A673 (cell line): ENCODE measurements around the gene PDCL3. TPM values are rescaled to one million over a fixed set of nuclear protein-coding genes. Genes with fewer than 3 reads are reported as not detected.

Experiments used
- BruUV-seq: library from RNA; stranded (reverse); fragments of 400-500 nt; replicated peaks from 2 replicates; lab custom pipeline; 2021; lab: Mats Ljungman, UMichigan
- CTCF ChIA-PET: fragments of 300-600 bp; sonication (Branson Sonifier 250); formaldehyde crosslinking; loops from one replicate; lab custom pipeline; 2022; ENCODE audit warnings: antibody characterized with exemption; lab: Charles Lee
- POLR2A ChIA-PET: fragments of 300-600 bp; sonication (Branson Sonifier 250); formaldehyde crosslinking; loops from one replicate; lab custom pipeline; 2022; ENCODE audit warnings: antibody characterized with exemption; ENCODE audit not compliant: low non-redundant PET; lab: Charles Lee
- DNase-seq: peaks from one replicate; pipeline ENCODE4 v3.0.0-alpha.2; 2015; ENCODE audit warnings: low spot score
- H3K27ac ChIP-seq: fragments of 200-600 bp; sonication (generic); 2 replicates; pipeline ENCODE4 v1.5.1; 2016; ENCODE audit warnings: mixed run types, low read depth, mild to moderate bottlenecking, mixed read lengths, antibody characterized with exemption, low read length; ENCODE audit not compliant: poor library complexity, severe bottlenecking
- H3K27me3 ChIP-seq: fragments of 200-600 bp; sonication (generic); replicated peaks from 2 replicates; pipeline ENCODE4 v1.6.1; 2017; ENCODE audit warnings: mixed run types, low read depth, mild to moderate bottlenecking, mixed read lengths, antibody characterized with exemption, low read length; ENCODE audit not compliant: insufficient read depth, poor library complexity
- H3K36me3 ChIP-seq: fragments of 200-600 bp; sonication (generic); 2 replicates; pipeline ENCODE4 v1.6.1; 2016; ENCODE audit warnings: mixed run types, mild to moderate bottlenecking, mixed read lengths, antibody characterized with exemption, low read length; ENCODE audit not compliant: insufficient read depth, poor library complexity, severe bottlenecking
- H3K4me1 ChIP-seq: fragments of 200-600 bp; sonication (generic); 2 replicates; pipeline ENCODE4 v1.6.1; 2017; ENCODE audit warnings: mixed run types, mild to moderate bottlenecking, mixed read lengths, antibody characterized with exemption, low read length; ENCODE audit not compliant: insufficient read depth, poor library complexity, severe bottlenecking
- H3K4me3 ChIP-seq: fragments of 200-600 bp; sonication (generic); 2 replicates; pipeline ENCODE4 v1.5.1; 2016; ENCODE audit warnings: low read depth, mixed run types, mild to moderate bottlenecking, mixed read lengths, low read length; ENCODE audit not compliant: poor library complexity, severe bottlenecking
- H3K9me3 ChIP-seq: fragments of 200-600 bp; sonication (generic); 2 replicates; pipeline ENCODE4 v1.6.1; 2016; ENCODE audit warnings: mixed run types, low read depth, mild to moderate bottlenecking, mixed read lengths, antibody characterized with exemption, low read length; ENCODE audit not compliant: poor library complexity, severe bottlenecking
- EZH2 ChIP-seq: fragments of 200-600 bp; sonication (generic); IDR thresholded peaks from 2 replicates; pipeline ENCODE4 v1.6.1; 2017; ENCODE audit warnings: borderline replicate concordance, low read depth, mild to moderate bottlenecking, mixed read lengths, antibody characterized with exemption, low read length; ENCODE audit not compliant: poor library complexity, severe bottlenecking
- intact Hi-C: fragments of 100-400 bp; cut with micrococcal nuclease; formaldehyde crosslinking; loops from one replicate; pipeline ENCODE4 v1.10.0; 2022; ENCODE audit not compliant: unreplicated experiment
- total RNA-seq: library from RNA; stranded (reverse); gene quantifications from 2 replicates; pipeline ENCODE4 v1.2.3, GENCODE V29; 2021
- TF ChIP-seq, protein P1 (sequence below): fragments of 300-800, 200-600 bp; sonication (generic); conservative IDR thresholded peaks from 2 replicates; pipeline ENCODE4 v1.5.1; 2017; ENCODE audit warnings: low read depth, mild to moderate bottlenecking, antibody characterized with exemption, low read length, moderate library complexity, mixed read lengths

The PDCL3 gene
- total RNA-seq, 1 experiment from 2014 or later = 37.6 TPM

DNA sequence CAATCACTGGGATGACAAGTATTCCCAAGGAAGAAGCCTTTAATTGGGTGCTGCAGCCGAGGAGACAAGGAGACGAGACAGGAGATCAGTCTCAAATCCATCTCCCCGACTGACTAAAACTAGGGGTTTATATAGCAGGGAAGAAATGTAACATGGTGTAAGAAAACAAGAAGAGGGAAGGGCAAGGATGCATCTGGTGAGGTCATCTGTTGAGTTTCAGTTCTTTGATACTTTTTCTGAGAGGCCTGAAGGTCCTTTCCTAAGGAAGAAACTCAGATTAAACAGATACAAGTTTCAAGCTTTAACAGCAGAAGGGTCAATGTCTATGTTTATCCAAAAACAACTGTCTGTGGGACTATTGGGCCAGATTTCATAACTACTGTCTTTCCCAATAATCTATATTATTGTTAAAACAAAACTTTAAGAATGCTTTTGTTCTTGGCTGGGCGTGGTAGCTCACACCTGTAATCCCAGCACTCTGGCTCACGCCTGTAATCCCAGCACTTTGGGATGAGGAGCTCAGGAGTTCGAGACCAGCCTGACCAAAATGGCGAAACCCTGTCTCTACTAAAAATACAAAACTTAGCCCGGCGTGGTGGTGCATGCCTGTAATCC lies 2.5 kb upstream of the PDCL3 start:
- Histone ChIP-seq H3K27me3 (no peaks in the 10 kb centered on the region), H3K36me3 (no peaks in the 10 kb centered on the region), H3K9me3 (no peaks in the 10 kb centered on the region), H3K27ac (no peak overlapping the region), H3K4me1 (peaks cover 3% of the 10 kb centered on the region), H3K4me3 (no peak overlapping the region)
- ChIA-PET POLR2A (no interaction called here), CTCF (no interaction called here)
- BruUV-seq = no TSS peak
- intact Hi-C loops = no loop called here
- DNase-seq = no peak
- TF ChIP-seq, protein P1, sequence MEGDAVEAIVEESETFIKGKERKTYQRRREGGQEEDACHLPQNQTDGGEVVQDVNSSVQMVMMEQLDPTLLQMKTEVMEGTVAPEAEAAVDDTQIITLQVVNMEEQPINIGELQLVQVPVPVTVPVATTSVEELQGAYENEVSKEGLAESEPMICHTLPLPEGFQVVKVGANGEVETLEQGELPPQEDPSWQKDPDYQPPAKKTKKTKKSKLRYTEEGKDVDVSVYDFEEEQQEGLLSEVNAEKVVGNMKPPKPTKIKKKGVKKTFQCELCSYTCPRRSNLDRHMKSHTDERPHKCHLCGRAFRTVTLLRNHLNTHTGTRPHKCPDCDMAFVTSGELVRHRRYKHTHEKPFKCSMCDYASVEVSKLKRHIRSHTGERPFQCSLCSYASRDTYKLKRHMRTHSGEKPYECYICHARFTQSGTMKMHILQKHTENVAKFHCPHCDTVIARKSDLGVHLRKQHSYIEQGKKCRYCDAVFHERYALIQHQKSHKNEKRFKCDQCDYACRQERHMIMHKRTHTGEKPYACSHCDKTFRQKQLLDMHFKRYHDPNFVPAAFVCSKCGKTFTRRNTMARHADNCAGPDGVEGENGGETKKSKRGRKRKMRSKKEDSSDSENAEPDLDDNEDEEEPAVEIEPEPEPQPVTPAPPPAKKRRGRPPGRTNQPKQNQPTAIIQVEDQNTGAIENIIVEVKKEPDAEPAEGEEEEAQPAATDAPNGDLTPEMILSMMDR = no peak
- TF ChIP-seq EZH2 = no peak

DNA sequence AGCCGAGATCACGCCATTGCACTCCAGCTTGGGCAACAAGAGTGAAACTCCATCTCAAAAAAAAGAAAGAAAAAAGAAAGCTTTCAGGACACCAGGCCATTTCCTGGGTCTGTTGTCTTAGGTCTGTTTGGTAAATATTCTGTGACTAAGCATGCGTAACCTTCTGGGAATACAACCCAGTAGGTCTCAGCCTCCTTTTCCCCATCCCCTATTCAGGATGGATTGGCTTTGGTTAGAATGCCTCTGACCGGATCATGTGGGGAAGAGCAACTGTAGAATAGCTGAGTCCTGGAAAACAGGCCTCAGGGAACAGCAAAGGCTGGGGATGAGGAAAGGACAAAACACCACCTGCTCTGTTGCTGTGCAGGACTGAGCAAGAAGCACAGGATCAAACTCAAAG lies 1.6 kb upstream of the PDCL3 start:
- Histone ChIP-seq H3K9me3 (no peaks in the 10 kb centered on the region), H3K27ac (no peak overlapping the region), H3K36me3 (no peaks in the 10 kb centered on the region), H3K4me1 (peaks cover 3% of the 10 kb centered on the region), H3K27me3 (no peaks in the 10 kb centered on the region), H3K4me3 (no peak overlapping the region)
- BruUV-seq = no TSS peak
- TF ChIP-seq, protein P1 = no peak
- TF ChIP-seq EZH2 = no peak
- CTCF ChIA-PET = no interaction called here
- intact Hi-C loops = no loop called here
- no peak for DNase-seq
- POLR2A ChIA-PET = no interaction called here

DNA sequence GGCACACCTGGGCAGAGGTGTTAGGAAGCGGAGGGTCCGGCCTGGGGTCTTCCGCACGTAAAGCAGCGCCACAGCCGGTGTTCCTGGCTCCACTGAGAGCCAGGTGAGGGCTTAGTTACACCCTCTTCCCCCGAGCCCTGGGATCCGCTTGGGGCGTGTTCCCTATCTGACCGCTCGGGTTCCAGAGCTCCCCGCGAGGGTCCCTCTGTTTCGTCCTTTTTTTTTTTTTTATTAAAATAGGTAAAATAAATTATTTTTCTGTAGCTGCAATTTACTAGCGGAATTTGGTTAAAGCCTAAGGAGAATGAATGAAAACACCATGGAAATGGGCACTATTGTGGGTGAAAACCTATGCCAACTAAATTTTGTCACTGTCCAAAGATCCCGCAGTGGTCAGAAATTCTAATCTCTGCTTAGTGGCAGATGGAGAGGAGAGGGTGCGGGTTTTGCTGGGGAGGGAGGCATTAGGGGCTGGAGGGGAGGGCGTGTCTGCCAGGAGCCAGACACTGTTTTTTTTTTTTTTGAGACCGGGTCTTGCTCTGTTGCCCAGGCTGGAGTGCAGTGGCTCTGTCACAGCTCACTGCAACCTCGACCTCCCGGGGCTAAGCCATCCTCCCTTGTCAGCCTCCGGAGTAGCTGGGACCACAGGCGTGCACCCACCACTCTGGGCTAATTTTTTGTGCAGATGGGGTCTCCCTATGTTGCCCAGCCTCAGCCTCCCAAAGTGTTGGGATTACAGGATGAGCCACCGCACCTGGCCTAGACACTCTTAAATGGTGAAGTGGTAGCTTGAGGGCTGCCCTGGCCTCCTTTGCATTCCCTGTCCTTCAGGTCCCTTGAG lies 834 bp downstream of the PDCL3 start:
- TF ChIP-seq EZH2 = no peak
- TF ChIP-seq, protein P1 = no peak
- Histone ChIP-seq H3K4me1 (peaks cover 3% of the 10 kb centered on the region), H3K9me3 (no peaks in the 10 kb centered on the region), H3K36me3 (no peaks in the 10 kb centered on the region), H3K4me3 (peak overlapping the region; percentile 75), H3K27ac (peak overlapping the region; percentile 92), H3K27me3 (no peaks in the 10 kb centered on the region)
- ChIA-PET POLR2A (interaction anchor here (0.6 to 0.7 kb wide), 5 partner anchors 11 to 641 kb away, joined by 3 to 9 read pairs (median 7); partner anchors contain the start of gene RPL31), CTCF (interaction anchor here (0.6 to 1.6 kb wide), 3 partner anchors 39 to 301 kb away, joined by 3 to 6 read pairs (median 4); no protein-coding TSS in a partner anchor)
- no peak for DNase-seq
- BruUV-seq = no TSS peak
- intact Hi-C loops = no loop called here
